ENCODE measurements around the gene RHBDF1. TPM values are rescaled to one million over a fixed set of nuclear protein-coding genes. Genes with fewer than 3 reads are reported as not detected.

Gene RHBDF1
- total RNA-seq, 2 experiments from 2014 or later, result 0.36 TPM; not detected in 1

DNA sequence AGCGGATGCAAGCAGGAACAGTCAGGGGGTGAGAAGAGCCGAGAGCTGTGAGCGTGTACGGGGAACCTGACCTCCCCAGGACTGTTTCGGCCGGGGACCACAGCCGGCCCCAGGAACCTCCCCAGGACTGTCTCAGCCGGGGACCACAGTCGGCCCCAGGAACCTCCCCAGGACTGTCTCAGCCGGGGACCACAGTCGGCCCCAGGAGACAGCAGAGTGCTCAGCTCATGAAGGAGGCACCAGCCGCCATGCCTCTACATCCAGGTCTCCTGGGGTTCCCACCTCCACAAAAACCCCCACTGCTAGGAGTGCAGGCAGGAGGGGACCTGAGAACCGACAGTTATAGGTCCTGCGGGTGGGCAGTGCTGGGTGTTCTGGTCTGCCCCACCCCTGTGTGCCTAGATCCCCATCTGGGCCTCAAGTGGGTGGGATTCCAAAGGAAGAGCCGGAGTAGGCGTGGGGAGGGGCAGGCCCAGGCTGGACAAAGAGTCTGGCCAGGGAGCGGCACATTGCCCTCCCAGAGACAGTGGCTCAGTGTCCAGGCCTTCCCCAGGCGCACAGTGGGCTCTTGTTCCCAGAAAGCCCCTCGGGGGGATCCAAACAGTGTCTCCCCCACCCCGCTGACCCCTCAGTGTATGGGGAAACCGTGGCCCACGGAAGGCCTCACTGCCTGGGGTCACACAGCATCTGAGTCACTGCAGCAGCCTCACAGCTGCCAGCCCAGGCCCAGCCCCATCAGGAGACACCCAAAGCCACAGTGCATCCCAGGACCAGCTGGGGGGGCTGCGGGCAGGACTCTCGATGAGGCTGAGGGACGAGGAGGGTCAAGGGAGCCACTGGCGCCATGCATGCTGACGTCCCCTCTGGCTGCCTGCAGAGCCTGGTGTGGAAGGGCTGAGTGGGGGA is 4.3 kb downstream of the RHBDF1 start:
- Mint-ChIP-seq H3K4me3 (no peak overlapping the region), H3K9me3 (no peaks in the 10 kb centered on the region), H3K36me3 (ENCODE audit: low read depth) (no peaks in the 10 kb centered on the region), H3K27me3 (ENCODE audit: low read depth) (peaks cover 23% of the 10 kb centered on the region), H3K4me1 (ENCODE audit: low read depth) (peaks cover 9% of the 10 kb centered on the region), H3K27ac (no peak overlapping the region)
- no peak for DNase-seq
- CTCF ChIA-PET, result interaction anchor here (1.9 to 10.7 kb wide), 2 partner anchors 27 to 39 kb away, joined by 6 to 216 read pairs; no protein-coding TSS in a partner anchor
- intact Hi-C loops (cut with micrococcal nuclease), result no loop called here

DNA sequence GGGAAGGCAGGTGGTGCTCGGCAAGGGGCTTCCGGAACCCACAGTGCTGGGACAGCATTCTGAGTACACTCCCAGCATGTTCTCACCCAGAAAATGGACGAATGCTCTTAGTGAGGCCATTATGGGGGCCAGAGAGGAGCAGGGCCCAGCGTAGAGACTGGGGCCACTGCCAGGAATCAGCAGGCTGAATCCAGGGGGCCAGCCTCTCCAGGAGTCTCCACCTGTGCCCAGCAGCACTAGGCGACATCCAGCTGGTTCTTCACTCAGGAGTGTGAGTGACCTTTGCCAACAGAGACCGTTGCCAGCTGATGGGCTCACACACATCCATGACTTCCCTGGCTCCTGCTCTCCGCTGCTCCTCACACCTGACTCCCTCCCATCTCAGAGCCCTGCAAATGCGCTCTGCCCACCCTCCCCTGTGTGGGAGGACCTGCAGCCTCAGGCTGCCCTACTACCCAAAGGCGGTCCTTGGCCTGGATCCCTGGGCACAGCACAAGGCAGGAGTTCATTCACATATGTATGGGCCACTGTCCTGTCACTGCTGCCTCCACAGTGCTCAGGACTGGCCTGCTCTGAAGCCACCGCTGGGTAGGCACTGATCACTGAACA is 5.1 kb downstream of the RHBDF1 start:
- H3K36me3 Mint-ChIP-seq (ENCODE audit: low read depth), result no peaks in the 10 kb centered on the region
- no peak overlapping the region for H3K4me3 Mint-ChIP-seq
- H3K9me3 Mint-ChIP-seq, result no peaks in the 10 kb centered on the region
- CTCF ChIA-PET, result interaction anchor here (1.4 to 10.7 kb wide), 6 partner anchors 10 to 295 kb away, joined by 3 to 216 read pairs (median 12); partner anchors contain the start of gene HBQ1
- H3K27me3 Mint-ChIP-seq (ENCODE audit: low read depth), result peaks cover 19% of the 10 kb centered on the region
- intact Hi-C loops (cut with micrococcal nuclease), result no loop called here
- H3K4me1 Mint-ChIP-seq (ENCODE audit: low read depth), result peaks cover 6% of the 10 kb centered on the region
- DNase-seq, result no peak
- H3K27ac Mint-ChIP-seq, result no peak overlapping the region

DNA sequence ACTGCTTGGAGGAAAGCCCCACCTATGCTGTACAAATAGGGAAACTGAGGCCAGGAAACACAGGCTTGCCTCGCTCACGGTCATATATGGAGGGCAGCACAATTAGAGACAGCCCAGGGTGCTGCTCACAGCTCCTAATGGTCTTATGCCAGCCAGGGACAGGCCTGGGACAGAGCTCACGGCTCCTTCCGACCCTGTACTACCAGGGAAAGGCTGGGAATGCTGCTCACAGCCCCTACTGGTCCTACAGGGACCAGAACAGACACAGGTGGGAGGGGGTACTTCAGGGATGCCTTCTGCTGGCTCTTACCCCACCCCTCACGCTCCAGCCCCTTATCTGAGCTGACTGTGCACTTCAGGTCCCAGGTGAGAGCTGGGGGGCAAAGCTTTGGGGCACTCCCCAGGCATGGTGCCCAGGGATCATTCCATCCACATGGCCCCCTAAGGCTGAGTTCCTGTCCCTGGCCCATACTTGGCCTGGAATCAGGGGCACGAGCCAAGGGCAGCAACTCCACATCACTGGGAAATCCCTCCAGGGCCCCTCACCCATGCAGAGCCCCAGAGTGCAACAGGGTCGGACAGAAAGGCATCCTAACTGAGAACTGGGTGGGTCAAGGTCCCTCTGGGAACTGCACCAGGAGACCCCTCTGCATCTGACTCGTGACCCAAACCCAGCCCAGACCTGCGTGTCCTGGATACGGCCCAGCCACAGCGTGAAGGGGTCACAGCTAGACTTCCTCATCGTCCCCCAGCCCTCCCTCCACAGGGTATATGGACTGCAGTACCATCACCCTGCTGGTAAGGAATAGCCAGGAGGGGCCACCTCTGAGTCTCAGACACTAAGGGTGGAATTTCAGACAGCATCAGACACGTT is 5.9 kb downstream of the RHBDF1 start:
- intact Hi-C loops (cut with micrococcal nuclease), result no loop called here
- H3K4me1 Mint-ChIP-seq (ENCODE audit: low read depth), result peaks cover 4% of the 10 kb centered on the region
- H3K36me3 Mint-ChIP-seq (ENCODE audit: low read depth), result no peaks in the 10 kb centered on the region
- no peak for DNase-seq
- H3K27ac Mint-ChIP-seq, result no peak overlapping the region
- CTCF ChIA-PET, result interaction anchor here (0.8 to 10.7 kb wide), 12 partner anchors 9 to 296 kb away, joined by 3 to 216 read pairs (median 10); partner anchors contain the start of genes HBQ1 and MPG
- peaks cover 16% of the 10 kb centered on the region for H3K27me3 Mint-ChIP-seq (ENCODE audit: low read depth)
- no peaks in the 10 kb centered on the region for H3K9me3 Mint-ChIP-seq
- H3K4me3 Mint-ChIP-seq, result no peak overlapping the region

DNA sequence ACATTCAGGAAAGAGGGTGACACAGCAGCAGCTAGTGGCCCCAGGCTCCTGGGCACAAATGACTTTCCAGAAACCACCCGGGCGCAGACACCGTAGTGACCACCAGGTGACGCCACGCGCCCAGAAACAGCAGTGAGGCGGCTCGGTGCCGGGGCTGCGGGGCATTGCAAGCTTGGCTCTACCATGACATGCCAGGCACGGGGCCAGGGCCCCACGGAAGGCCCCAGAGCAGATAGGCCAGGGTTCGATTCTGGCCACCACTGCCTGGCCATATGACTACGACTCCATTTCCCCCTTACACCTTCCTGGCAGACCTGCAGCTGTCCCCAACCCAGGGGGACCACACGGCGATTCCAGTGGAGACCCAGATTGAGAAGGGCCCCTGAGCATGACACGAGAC is 6.7 kb downstream of the RHBDF1 start:
- intact Hi-C loops (cut with micrococcal nuclease), result loop anchor here (1.0 kb wide), 3 partner anchors 32 to 297 kb away; no protein-coding TSS in a partner anchor
- peaks cover 12% of the 10 kb centered on the region for H3K27me3 Mint-ChIP-seq (ENCODE audit: low read depth)
- CTCF ChIA-PET, result interaction anchor here (0.8 to 10.7 kb wide), 13 partner anchors 8 to 297 kb away, joined by 3 to 216 read pairs (median 8); partner anchors contain the start of genes HBQ1 and MPG

DNA sequence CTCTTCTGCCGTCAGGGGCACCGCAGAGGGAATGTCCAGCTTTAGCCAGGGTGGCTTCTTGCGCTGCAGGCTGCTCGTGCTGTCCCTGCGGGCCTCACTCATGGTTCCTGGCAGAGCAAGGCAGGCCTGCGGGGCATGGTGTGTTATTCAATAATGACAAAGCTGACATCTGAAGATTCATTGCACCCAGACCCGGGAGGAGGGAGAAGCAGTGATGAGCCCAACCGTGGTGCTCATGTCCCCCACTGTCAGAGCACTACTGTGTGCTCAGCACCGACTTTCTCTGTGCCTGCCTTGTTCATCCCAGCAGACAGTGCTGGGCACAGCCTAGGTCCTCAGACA is 7.5 kb downstream of the RHBDF1 start:
- Mint-ChIP-seq H3K4me1 (ENCODE audit: low read depth) (peaks cover 4% of the 10 kb centered on the region), H3K27me3 (ENCODE audit: low read depth) (peaks cover 9% of the 10 kb centered on the region), H3K27ac (no peak overlapping the region), H3K9me3 (no peaks in the 10 kb centered on the region), H3K4me3 (no peak overlapping the region), H3K36me3 (ENCODE audit: low read depth) (no peaks in the 10 kb centered on the region)
- no peak for DNase-seq
- CTCF ChIA-PET, result interaction anchor here (0.7 to 10.7 kb wide), 10 partner anchors 12 to 298 kb away, joined by 3 to 216 read pairs (median 10); partner anchors contain the start of genes HBQ1 and MPG
- intact Hi-C loops (cut with micrococcal nuclease), result loop anchor here (1.0 kb wide), 3 partner anchors 32 to 297 kb away; no protein-coding TSS in a partner anchor

More for the DNA sequence above, 6.7 kb downstream of the RHBDF1 start:
- H3K9me3 Mint-ChIP-seq, result no peaks in the 10 kb centered on the region
- H3K4me1 Mint-ChIP-seq (ENCODE audit: low read depth), result peaks cover 4% of the 10 kb centered on the region
- H3K4me3 Mint-ChIP-seq, result no peak overlapping the region
- DNase-seq, result peak; percentile 93
- H3K36me3 Mint-ChIP-seq (ENCODE audit: low read depth), result no peaks in the 10 kb centered on the region
- no peak overlapping the region for H3K27ac Mint-ChIP-seq

DNA sequence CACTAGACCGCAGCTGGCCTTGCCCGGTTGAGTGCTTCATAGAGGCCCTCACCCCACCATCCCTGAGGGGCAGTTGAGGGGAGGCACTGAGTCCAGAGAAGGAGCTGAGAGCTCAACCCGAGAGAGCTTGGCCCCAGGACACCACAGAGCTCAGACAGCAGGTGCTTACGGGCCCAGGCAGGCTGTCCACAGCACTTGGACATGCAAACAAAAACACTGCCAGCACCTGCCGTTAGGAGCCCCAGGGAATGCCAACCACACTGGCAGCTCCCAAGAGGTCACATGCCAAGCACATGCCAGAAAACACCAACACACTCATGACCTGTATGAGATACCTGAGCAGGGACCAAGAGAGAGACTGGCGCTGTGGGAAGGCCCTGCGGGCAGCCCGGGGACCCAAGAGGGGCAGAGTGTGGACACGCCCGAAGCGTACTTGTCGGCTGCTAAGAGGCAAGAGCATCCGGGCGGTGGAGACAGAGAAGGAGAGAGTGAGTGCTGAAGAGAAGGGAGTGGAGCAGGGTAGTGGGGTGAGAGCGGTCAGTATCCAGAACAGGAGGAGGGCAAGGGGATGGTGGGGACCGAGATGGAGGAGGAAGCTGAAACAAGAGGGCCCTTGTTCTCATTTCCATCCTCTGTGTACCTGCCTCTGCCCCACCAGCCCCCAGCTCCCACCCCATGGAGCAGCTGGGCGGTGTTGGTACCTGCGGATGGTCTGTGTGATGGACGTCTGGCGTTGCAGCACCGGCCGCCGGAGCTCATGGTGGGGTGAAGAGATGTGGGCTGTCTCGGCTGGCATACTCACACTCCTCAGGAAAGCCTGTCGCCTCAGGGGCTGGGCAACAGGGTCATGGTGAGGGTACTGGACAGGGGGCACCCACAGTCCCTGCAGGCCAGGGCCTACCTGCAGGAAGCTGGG is 8.2 kb downstream of the RHBDF1 start:
- intact Hi-C loops (cut with micrococcal nuclease), result no loop called here
- Mint-ChIP-seq H3K27me3 (ENCODE audit: low read depth) (peaks cover 3% of the 10 kb centered on the region), H3K36me3 (ENCODE audit: low read depth) (no peaks in the 10 kb centered on the region), H3K4me3 (no peak overlapping the region), H3K27ac (no peak overlapping the region), H3K9me3 (no peaks in the 10 kb centered on the region), H3K4me1 (ENCODE audit: low read depth) (peaks cover 4% of the 10 kb centered on the region)
- DNase-seq, result no peak
- CTCF ChIA-PET, result interaction anchor here (0.6 to 10.7 kb wide), 7 partner anchors 12 to 298 kb away, joined by 3 to 216 read pairs (median 8); partner anchors contain the start of genes HBQ1 and MPG

DNA sequence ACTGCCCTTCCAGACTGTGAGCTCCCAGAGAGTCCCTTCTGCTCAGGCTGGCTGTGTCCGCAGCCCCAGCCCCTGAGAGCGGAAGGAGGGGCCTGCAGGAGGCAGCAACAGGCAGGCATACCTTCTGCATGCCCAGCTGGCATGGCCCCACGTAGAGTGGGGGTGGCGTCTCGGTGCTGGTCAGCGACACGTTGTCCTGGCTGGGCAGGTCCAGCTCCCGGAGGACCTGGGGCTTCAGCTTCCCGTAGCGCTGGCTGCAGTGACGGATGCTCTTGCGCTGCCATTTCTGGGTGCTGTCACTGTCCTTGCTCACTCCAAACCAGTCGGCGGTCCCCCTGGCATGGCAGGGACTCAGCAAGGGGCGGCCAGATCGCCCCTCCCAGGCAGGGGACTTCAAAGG is 9.0 kb downstream of the RHBDF1 start:
- DNase-seq, result no peak
- no peaks in the 10 kb centered on the region for H3K36me3 Mint-ChIP-seq (ENCODE audit: low read depth)
- H3K27ac Mint-ChIP-seq, result no peak overlapping the region
- intact Hi-C loops (cut with micrococcal nuclease), result no loop called here
- peaks cover 3% of the 10 kb centered on the region for H3K27me3 Mint-ChIP-seq (ENCODE audit: low read depth)
- CTCF ChIA-PET, result interaction anchor here (0.6 to 10.7 kb wide), 4 partner anchors 13 to 119 kb away, joined by 3 to 216 read pairs (median 20); partner anchors contain the start of gene MPG
- no peaks in the 10 kb centered on the region for H3K9me3 Mint-ChIP-seq
- no peak overlapping the region for H3K4me3 Mint-ChIP-seq
- H3K4me1 Mint-ChIP-seq (ENCODE audit: low read depth), result peaks cover 4% of the 10 kb centered on the region

DNA sequence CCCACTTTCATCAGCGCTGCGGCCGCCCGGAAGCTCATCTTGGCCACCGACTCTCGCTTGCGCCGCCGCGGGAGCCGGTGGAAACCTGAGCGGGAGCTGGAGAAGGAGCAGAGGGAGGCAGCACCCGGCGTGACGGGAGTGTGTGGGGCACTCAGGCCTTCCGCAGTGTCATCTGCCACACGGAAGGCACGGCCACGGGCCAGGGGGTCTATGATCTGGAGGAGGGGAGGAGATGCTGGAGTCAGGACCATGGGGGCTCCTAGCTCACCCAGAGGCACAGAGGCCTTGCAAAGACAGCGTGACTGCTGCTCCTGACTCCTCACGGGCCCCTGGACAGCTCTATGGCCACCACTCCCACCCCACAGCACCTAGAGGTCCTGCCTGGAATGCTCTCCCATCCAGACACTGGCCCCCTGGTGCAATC is 9.5 kb downstream of the RHBDF1 start:
- CTCF ChIA-PET, result interaction anchor here (0.8 to 10.7 kb wide), 3 partner anchors 14 to 119 kb away, joined by 3 to 216 read pairs (median 37); partner anchors contain the start of gene MPG
- DNase-seq, result no peak
- H3K27ac Mint-ChIP-seq, result no peak overlapping the region
- intact Hi-C loops (cut with micrococcal nuclease), result no loop called here
- no peak overlapping the region for H3K4me3 Mint-ChIP-seq
- no peaks in the 10 kb centered on the region for H3K9me3 Mint-ChIP-seq
- no peaks in the 10 kb centered on the region for H3K36me3 Mint-ChIP-seq (ENCODE audit: low read depth)
- H3K27me3 Mint-ChIP-seq (ENCODE audit: low read depth), result peaks cover 3% of the 10 kb centered on the region
- peaks cover 4% of the 10 kb centered on the region for H3K4me1 Mint-ChIP-seq (ENCODE audit: low read depth)

DNA sequence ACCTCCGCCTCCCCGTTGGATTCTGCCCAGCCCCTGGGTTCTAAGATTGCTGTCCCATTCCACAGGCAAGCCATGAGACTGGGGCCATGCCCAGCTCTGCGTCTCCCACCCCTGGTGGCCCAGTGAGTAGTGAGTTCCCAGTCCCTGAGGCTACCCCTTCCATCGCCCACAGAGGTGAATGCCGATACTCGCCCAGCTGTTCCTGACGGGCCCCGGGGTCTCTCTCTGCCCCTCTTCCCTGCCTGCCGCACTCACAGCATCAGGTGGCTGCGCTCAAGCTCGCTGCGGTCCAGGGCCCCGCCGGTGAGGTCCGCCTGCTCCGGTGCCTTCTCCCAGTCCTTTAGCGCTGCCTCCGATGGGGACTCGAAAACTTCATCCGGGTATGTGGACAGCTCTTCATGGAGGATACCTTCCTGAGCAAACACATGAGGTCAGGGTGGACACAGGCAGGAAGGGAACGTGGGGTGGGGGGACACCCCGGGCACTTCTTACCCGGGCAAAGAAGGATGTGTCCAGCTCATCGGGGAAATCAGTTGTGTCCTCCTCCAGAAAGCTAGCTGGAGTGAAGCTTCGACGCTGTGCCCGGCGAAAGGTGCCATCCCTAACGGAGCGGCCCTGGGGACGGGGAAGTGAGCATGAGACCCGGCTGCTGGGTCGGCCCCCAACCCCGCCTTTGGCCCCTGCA is 10.0 kb downstream of the RHBDF1 start:
- Mint-ChIP-seq H3K4me1 (ENCODE audit: low read depth) (peaks cover 4% of the 10 kb centered on the region), H3K9me3 (no peaks in the 10 kb centered on the region), H3K27me3 (ENCODE audit: low read depth) (peaks cover 3% of the 10 kb centered on the region), H3K4me3 (no peak overlapping the region), H3K27ac (no peak overlapping the region), H3K36me3 (ENCODE audit: low read depth) (peaks cover under 1% of the 10 kb centered on the region)
- DNase-seq, result no peak
- CTCF ChIA-PET, result interaction anchor here (4.1 to 10.7 kb wide), 2 partner anchors 14 to 33 kb away, joined by 37 to 216 read pairs; partner anchors contain the start of gene MPG
- intact Hi-C loops (cut with micrococcal nuclease), result no loop called here

DNA sequence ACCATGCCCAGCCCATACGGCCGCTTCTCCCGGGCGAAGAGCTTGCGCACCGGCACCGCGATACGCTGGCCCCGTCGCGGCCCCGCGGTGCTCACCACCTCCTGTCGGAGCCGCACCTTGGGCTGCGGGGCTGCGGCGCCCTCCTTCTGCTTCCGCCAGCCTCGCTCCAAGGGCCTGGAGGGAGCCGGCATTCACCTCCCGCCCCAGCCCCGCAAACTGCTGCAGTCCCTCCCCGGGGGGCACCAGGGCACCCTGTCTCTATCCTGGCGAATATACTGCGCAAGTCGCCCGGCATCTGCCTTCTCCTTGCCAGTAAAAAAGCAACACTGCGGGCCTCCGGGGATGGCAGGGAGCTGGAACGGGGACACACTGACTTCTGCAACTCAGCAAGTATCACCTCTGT is 10.6 kb downstream of the RHBDF1 start:
- no peak overlapping the region for H3K27ac Mint-ChIP-seq
- peaks cover 3% of the 10 kb centered on the region for H3K27me3 Mint-ChIP-seq (ENCODE audit: low read depth)
- CTCF ChIA-PET, result interaction anchor here (10.7 kb wide), 1 partner anchor 33 kb away, joined by 216 read pairs; no protein-coding TSS in a partner anchor
- DNase-seq, result no peak
- peaks cover 3% of the 10 kb centered on the region for H3K36me3 Mint-ChIP-seq (ENCODE audit: low read depth)
- intact Hi-C loops (cut with micrococcal nuclease), result no loop called here
- peaks cover 4% of the 10 kb centered on the region for H3K4me1 Mint-ChIP-seq (ENCODE audit: low read depth)
- no peak overlapping the region for H3K4me3 Mint-ChIP-seq
- no peaks in the 10 kb centered on the region for H3K9me3 Mint-ChIP-seq
